GM12892 (cell line): Measurements from ENCODE around the gene TANK.

ENCODE experiments used
- POLR2A ChIP-seq: IDR thresholded peaks from 2 replicates; pipeline ENCODE4 v1.6.1; 2011; ENCODE audit warnings: low read depth, low read length, control low read depth
- POLR2AphosphoS5 ChIP-seq: IDR thresholded peaks from 2 replicates; pipeline ENCODE4 v1.6.1; 2011; ENCODE audit warnings: low read depth, low read length, control low read depth

GRCh38 chr2:161135951-161136593 is 24.2 kb upstream of the TANK start:
- no peak for TF ChIP-seq POLR2AphosphoS5
- no peak for TF ChIP-seq POLR2A
